Nephron progenitor cell (in vitro differentiated cells): Measurements from ENCODE around the gene RTF1.
A peak's percentile ranks its signal among the peaks of the same experiment; 100 is the strongest.

ENCODE experiments used
- DNase-seq: peaks from one replicate; pipeline ENCODE4 v3.0.0; 2021
- H3K27ac Mint-ChIP-seq: 2 replicates; pipeline ENCODE4 v1.8.0; 2021; ENCODE audit warnings: mild to moderate bottlenecking, moderate library complexity, mixed read lengths
- H3K27me3 Mint-ChIP-seq: 2 replicates; pipeline ENCODE4 v1.8.0; 2021; ENCODE audit warnings: mild to moderate bottlenecking, low read depth, mixed read lengths; ENCODE audit not compliant: poor library complexity
- H3K36me3 Mint-ChIP-seq: 2 replicates; pipeline ENCODE4 v1.8.0; 2021; ENCODE audit warnings: low read depth, mixed read lengths
- H3K4me1 Mint-ChIP-seq: 2 replicates; pipeline ENCODE4 v1.8.0; 2021; ENCODE audit warnings: mixed read lengths
- H3K4me3 Mint-ChIP-seq: 2 replicates; pipeline ENCODE4 v1.8.0; 2021; ENCODE audit warnings: mild to moderate bottlenecking, moderate library complexity, mixed read lengths
- H3K9me3 Mint-ChIP-seq: 2 replicates; pipeline ENCODE4 v1.8.0; 2021; ENCODE audit warnings: mild to moderate bottlenecking, moderate library complexity, mixed read lengths
- CTCF ChIP-seq: fragments of 200-600 bp; sonication (generic); IDR thresholded peaks from 2 replicates; pipeline ENCODE4 v1.5.0; 2021; ENCODE audit warnings: antibody characterized with exemption

The RTF1 gene

GRCh38 chr15:41511331-41511898, 94.5 kb downstream of the RTF1 start:
- H3K27ac Mint-ChIP-seq = no peak overlapping the region
- H3K27me3 Mint-ChIP-seq = peaks cover 87% of the 10 kb centered on the region
- no peak for TF ChIP-seq CTCF
- peaks cover 4% of the 10 kb centered on the region for H3K36me3 Mint-ChIP-seq
- DNase-seq = no peak
- no peaks in the 10 kb centered on the region for H3K9me3 Mint-ChIP-seq
- no peak overlapping the region for H3K4me3 Mint-ChIP-seq
- H3K4me1 Mint-ChIP-seq = peaks cover 21% of the 10 kb centered on the region

- peak overlapping the region; percentile 50 for H3K4me3 Mint-ChIP-seq
- H3K36me3 Mint-ChIP-seq = peaks cover 9% of the 10 kb centered on the region
- peak; percentile 41 for DNase-seq
- H3K9me3 Mint-ChIP-seq = no peaks in the 10 kb centered on the region
- peaks cover 21% of the 10 kb centered on the region for H3K4me1 Mint-ChIP-seq
- H3K27ac Mint-ChIP-seq = no peak overlapping the region
- peaks cover 82% of the 10 kb centered on the region for H3K27me3 Mint-ChIP-seq
- no peak for TF ChIP-seq CTCF
Observed at GRCh38 chr15:41511899-41512369, 95.0 kb downstream of the RTF1 start.

- Mint-ChIP-seq H3K36me3 (peaks cover 15% of the 10 kb centered on the region), H3K27ac (no peak overlapping the region), H3K4me1 (peaks cover 21% of the 10 kb centered on the region), H3K9me3 (no peaks in the 10 kb centered on the region), H3K4me3 (peak overlapping the region; percentile 79), H3K27me3 (peaks cover 76% of the 10 kb centered on the region)
- peak; percentile 23 for DNase-seq
- no peak for TF ChIP-seq CTCF
Observed at GRCh38 chr15:41512512-41512939, 95.6 kb downstream of the RTF1 start.

- peak; percentile 56 for DNase-seq
- no peak for TF ChIP-seq CTCF
- Mint-ChIP-seq H3K27ac (no peak overlapping the region), H3K4me3 (peak overlapping the region; percentile 79), H3K4me1 (peaks cover 21% of the 10 kb centered on the region), H3K27me3 (peaks cover 74% of the 10 kb centered on the region), H3K9me3 (no peaks in the 10 kb centered on the region), H3K36me3 (peaks cover 20% of the 10 kb centered on the region)
Observed at GRCh38 chr15:41512940-41513505, 96.1 kb downstream of the RTF1 start.

GRCh38 chr15:41513506-41514227, 96.8 kb downstream of the RTF1 start, which contains the start of gene LTK:
Gene LTK, minus strand, starts transcription at chr15:41513827. Its CDS starts 118 bp downstream, at chr15:41513709.
- H3K27ac Mint-ChIP-seq = no peak within 1 kb of the TSS
- peak; percentile 75 for DNase-seq
- TF ChIP-seq CTCF = no peak

More at GRCh38 chr15:41513506-41514227, 96.8 kb downstream of the RTF1 start, which contains the start of gene LTK:
- peak within 1 kb of the TSS; percentile 79 for H3K4me3 Mint-ChIP-seq
- peaks cover 21% of the 10 kb centered on the region for H3K4me1 Mint-ChIP-seq
- H3K36me3 Mint-ChIP-seq = peaks cover 22% of the 10 kb centered on the region
- no peaks in the 10 kb centered on the region for H3K9me3 Mint-ChIP-seq
- peaks cover 67% of the 10 kb centered on the region for H3K27me3 Mint-ChIP-seq
